K562 (cell line): Measurements from ENCODE around the gene PRDX2. TPM values are rescaled to one million over a fixed set of nuclear protein-coding genes. Genes with fewer than 3 reads are reported as not detected.

Experiments
- ATAC-seq: fragments of 200-7000 bp; cut with Tn5 transposase; 3 replicates; pipeline ENCODE4 v1.9.1; 2020; ENCODE audit warnings: moderate library complexity
- BruUV-seq: library from RNA; stranded (reverse); fragments of 400-500 nt; replicated peaks from 2 replicates; lab custom pipeline; 2021; lab: Mats Ljungman, UMichigan
- CTCF ChIA-PET: fragments of 300-600 bp; formaldehyde crosslinking; extraction: SDS; loops from one replicate; lab custom pipeline; 2021; ENCODE audit warnings: low intra/inter-chr PET ratio; lab: Yijun Ruan, JAX
- POLR2A ChIA-PET: fragments of 300-600, 350-650 bp; sonication (Branson Sonifier 250); formaldehyde crosslinking; extraction: SDS; loops from one replicate; lab custom pipeline; 2021; ENCODE audit warnings: antibody characterized with exemption, inconsistent platforms; lab: Yijun Ruan, JAX
- DNase-seq, 4 experiments: peaks; one replicate each; pipeline versions ENCODE4 v3.0.0 to v3.0.0-alpha.2; 2011 to 2018; ENCODE audit warnings: low spot score in 3 of 4, mixed read lengths in 3 of 4; ENCODE audit errors: extremely low read depth in 1 of 4
- FAIRE-seq: peaks from 2 replicates; lab custom pipeline; 2011; peaks lifted over from hg19 to GRCh38; lab: Jason Lieb, UNC
- H2AFZ ChIP-seq: 2 replicates; pipeline ENCODE4 v1.6.0; 2011; ENCODE audit warnings: low read depth, low read length, control low read depth, inconsistent platforms
- H3K27ac ChIP-seq: fragments of 200-600 bp; 3 replicates; pipeline ENCODE4 v1.8.0; 2011; ENCODE audit warnings: low read depth, mild to moderate bottlenecking, control low read depth, inconsistent platforms, low read length, moderate library complexity, mixed read lengths; ENCODE audit errors: extremely low read depth
- H3K27me3 ChIP-seq, 2 experiments: fragments of 300-600 bp in 1 of 2; 2 replicates in 1 of 2; 3 replicates in 1 of 2; pipeline versions ENCODE4 v1.6.0 to v1.8.0; 2011; ENCODE audit warnings: inconsistent platforms in 2 of 2, low read length in 2 of 2, mild to moderate bottlenecking in 1 of 2, mixed read lengths in 1 of 2, moderate library complexity in 1 of 2; ENCODE audit not compliant: control insufficient read depth in 2 of 2, insufficient read depth in 2 of 2
- H3K36me3 ChIP-seq: fragments of 300-600 bp; 3 replicates; pipeline ENCODE4 v1.8.0; 2011; ENCODE audit warnings: mild to moderate bottlenecking, low read length, inconsistent platforms; ENCODE audit not compliant: control insufficient read depth, insufficient read depth
- H3K4me1 ChIP-seq, 2 experiments: fragments of 200-600 bp in 1 of 2; replicated peaks in 1 of 2; 2 replicates in 1 of 2; 3 replicates in 1 of 2; pipeline versions ENCODE4 v1.5.1 to v1.8.0; 2011; ENCODE audit warnings: inconsistent platforms in 2 of 2, low read length in 2 of 2, mild to moderate bottlenecking in 1 of 2, mixed read lengths in 1 of 2, moderate library complexity in 1 of 2; ENCODE audit not compliant: control insufficient read depth in 2 of 2, insufficient read depth in 2 of 2
- H3K4me2 ChIP-seq: 2 replicates; pipeline ENCODE4 v1.6.1; 2011; ENCODE audit warnings: low read length, control low read depth, inconsistent platforms, mixed read lengths; ENCODE audit not compliant: insufficient read depth
- H3K4me3 ChIP-seq: fragments of 200-600 bp; sonication (generic), shearing (Covaris generic); 2 replicates; pipeline ENCODE4 v1.5.1; 2016; ENCODE audit warnings: control low read depth, inconsistent platforms
- H3K79me2 ChIP-seq: fragments of 200-600 bp; 3 replicates; pipeline ENCODE4 v1.8.0; 2011; ENCODE audit warnings: low read length, inconsistent platforms; ENCODE audit not compliant: control insufficient read depth, insufficient read depth
- H3K9ac ChIP-seq, 2 experiments: 2 replicates each; pipeline versions ENCODE4 v1.6.0 to v1.6.1; 2011; ENCODE audit warnings: low read depth in 2 of 2, low read length in 2 of 2, control low read depth in 1 of 2, inconsistent platforms in 1 of 2, mild to moderate bottlenecking in 1 of 2, mixed read lengths in 1 of 2; ENCODE audit not compliant: insufficient read depth in 1 of 2
- H3K9me1 ChIP-seq: one replicate; pipeline ENCODE4 v1.6.0; 2011; ENCODE audit warnings: inconsistent platforms, mild to moderate bottlenecking, low read length, moderate library complexity; ENCODE audit not compliant: control insufficient read depth, insufficient read depth
- H3K9me3 ChIP-seq: replicated peaks from 2 replicates; pipeline ENCODE4 v1.5.1; 2011; ENCODE audit warnings: low read depth, low read length, inconsistent platforms; ENCODE audit not compliant: control insufficient read depth, insufficient read depth
- H4K20me1 ChIP-seq: replicated peaks from 2 replicates; pipeline ENCODE4 v1.6.1; 2011; ENCODE audit warnings: low read length, inconsistent platforms, mixed read lengths; ENCODE audit not compliant: control insufficient read depth, insufficient read depth
- ATF4 ChIP-seq: fragments of 450-650 bp; formaldehyde crosslinking; IDR thresholded peaks from 2 replicates; pipeline ENCODE4 v1.4.0; 2022; ENCODE audit warnings: mild to moderate bottlenecking, moderate library complexity
- CBX2 ChIP-seq: fragments of 200-600 bp; sonication (generic); IDR thresholded peaks from one replicate; pipeline ENCODE4 v1.6.1; 2012; ENCODE audit warnings: mild to moderate bottlenecking, low read length, inconsistent platforms; ENCODE audit not compliant: insufficient read depth, poor library complexity, severe bottlenecking
- ESRRB ChIP-seq: fragments of 250-450 bp; sonication (Bioruptor Pico); IDR thresholded peaks from 2 replicates; pipeline ENCODE4 v1.5.0; 2020; ENCODE audit warnings: mild to moderate bottlenecking, moderate library complexity, borderline replicate concordance
- KDM5B ChIP-seq: fragments of 200-600 bp; sonication (generic); IDR thresholded peaks from 2 replicates; pipeline ENCODE4 v1.6.1; 2012; ENCODE audit warnings: low read depth, mild to moderate bottlenecking, moderate library complexity, low read length, control low read depth, inconsistent platforms; ENCODE audit not compliant: insufficient replicate concordance
- PYGO2 ChIP-seq: fragments of 450-650 bp; IDR thresholded peaks from 2 replicates; pipeline ENCODE4 v1.6.1; 2016; ENCODE audit warnings: mild to moderate bottlenecking, missing genetic modification characterization, moderate library complexity, missing compliant biosample characterization
- SUPT5H ChIP-seq: fragments of 450-650 bp; IDR thresholded peaks from 2 replicates; pipeline ENCODE4 v1.6.1; 2016
- U2AF1 ChIP-seq: fragments of 200-400 bp; formaldehyde crosslinking; optimal IDR thresholded peaks from 2 replicates; pipeline ENCODE3; 2017; ENCODE audit warnings: mild to moderate bottlenecking, low read depth, low read length, moderate library complexity
- USF2 ChIP-seq: sonication (generic); formaldehyde crosslinking; IDR thresholded peaks from 2 replicates; pipeline ENCODE4 v1.5.0; 2020; ENCODE audit warnings: missing genetic modification reagents
- ZNF318 ChIP-seq, 2 experiments: fragments of 450-650 bp; IDR thresholded peaks; 2 replicates each; pipeline ENCODE4 v1.6.1; 2016; ENCODE audit warnings: mild to moderate bottlenecking in 2 of 2, borderline replicate concordance in 1 of 2, low read depth in 1 of 2, moderate library complexity in 1 of 2
- ZNF830 ChIP-seq: fragments of 250-450 bp; sonication (Bioruptor Pico); IDR thresholded peaks from 2 replicates; pipeline ENCODE4 v1.5.0; 2021; ENCODE audit warnings: mild to moderate bottlenecking
- WGBS: fragments of 100-300 bp; shearing (Covaris generic); methylation state at CpG from one replicate; pipeline ENCODE4 v1.1.6; 2016; ENCODE audit warnings: low coverage, mixed read lengths; ENCODE audit not compliant: insufficient coverage; ENCODE audit errors: missing lambda C conversion rate; 5-methylcytosine and 5-hydroxymethylcytosine counted together
- in situ Hi-C: fragments of 300-500 bp; cut with MboI; formaldehyde crosslinking; loops from 4 replicates; pipeline ENCODE4 v1.15.0; 2018; ENCODE audit warnings: inconsistent platforms, mixed read lengths
- intact Hi-C: fragments of 100-400 bp; cut with micrococcal nuclease; formaldehyde crosslinking; loops from 2 replicates; pipeline ENCODE4 v1.14.2; 2022
- polyA plus RNA-seq, 8 experiments: library from polyadenylated mRNA; depleted of rRNA in 4 of 8; stranded (reverse) in 5 of 8; unstranded in 3 of 8; fragments of >200 nt; fragmentation: Nextera tagmentation in 2 of 8; fragmentation: Illumina TruSeq in 1 of 8; extraction: Ambion mirVana in 2 of 8; extraction: Trizol in 1 of 8; gene quantifications; 2 replicates each; pipeline versions ENCODE4 v1.2.1 to v1.2.3, GENCODE V29; 2011 to 2014; ENCODE audit warnings: inconsistent platforms in 1 of 8, missing spikeins in 1 of 8
- total RNA-seq, 7 experiments: library from RNA; depleted of rRNA in 6 of 7; stranded (reverse); fragments of >200 nt in 6 of 7; fragmentation: Illumina TruSeq in 2 of 7; extraction: Trizol in 2 of 7; gene quantifications; 2 replicates each; pipeline versions ENCODE4 v1.2.1 to v1.2.3, GENCODE V29; 2011 to 2021; ENCODE audit warnings: low replicate concordance in 1 of 7

PRDX2 gene
- total and polyA plus RNA-seq, 9 of the 15 experiments (the other 6 are each of a cell fraction or from before 2014, with no cell fraction given), result 206 to 1,183 (median 415) TPM

GRCh38 chr19:12794196-12794941 lies 7.2 kb downstream of the PRDX2 start:
- 77% methylated on average over 4 of the region's 7 CpGs for WGBS
- Histone ChIP-seq H4K20me1 (peaks cover 13% of the 10 kb centered on the region; the same call in 1 of the 2 replicates), H2AFZ (no peak overlapping the region), H3K4me2 (peak overlapping the region; percentile 96), H3K9me3 (no peaks in the 10 kb centered on the region), H3K4me3 (peak overlapping the region; percentile 83), H3K79me2 (peaks cover 35% of the 10 kb centered on the region), H3K27ac (peak overlapping the region; percentile 89; the same call in 2 of the 3 replicates), H3K4me1 (peaks cover 24 to 66% of the 10 kb centered on the region in 2 experiments), H3K9me1 (no peaks in the 10 kb centered on the region), H3K36me3 (peaks cover 17% of the 10 kb centered on the region; the same call in 2 of the 3 replicates), H3K9ac (peak overlapping the region; percentile 89 to 97), H3K27me3 (no peaks in the 10 kb centered on the region)
- intact Hi-C loops (loop anchor here (10.0 kb wide), 1 partner anchor 230 kb away; no protein-coding TSS in a partner anchor), in situ Hi-C loops (no loop called here)
- peak in 1 of 4 experiments; percentile 22 for DNase-seq
- FAIRE-seq, result no peak
- ChIA-PET POLR2A (interaction anchor here (1.0 to 3.6 kb wide), 6 partner anchors 9 to 125 kb away, joined by 3 to 29 read pairs (median 7); partner anchors contain the start of genes RNASEH2A and THSD8), CTCF (interaction anchor here (0.6 to 1.3 kb wide), 5 partner anchors 9 to 1413 kb away, joined by 3 to 8 read pairs (median 4); partner anchors contain the start of gene HOOK2)
- ATAC-seq, result no peak
- no TSS peak for BruUV-seq
- TF ChIP-seq USF2 (CRISPR knock-in tag), result no peak
- TF ChIP-seq ZNF830 (CRISPR knock-in tag), result no peak
- TF ChIP-seq ESRRB (CRISPR knock-in tag), result no peak
- no peak for TF ChIP-seq KDM5B
- TF ChIP-seq CBX2, result no peak
- TF ChIP-seq SUPT5H, result no peak
- no peak for TF ChIP-seq U2AF1
- no peak for TF ChIP-seq PYGO2 (tag)
- TF ChIP-seq ZNF318 (IDR thresholded peaks at IDR 0.05; ENCODE audit: borderline replicate concordance in 1 of 2, low read depth in 1 of 2), result no peak
- no peak for TF ChIP-seq ATF4
